ENCODE measurements around the gene ZG16.
A peak's percentile ranks its signal among the peaks of the same experiment; 100 is the strongest.
"Not testable (repeated sequence)": the region's sequence is repeated elsewhere in the genome, so short reads cannot be mapped to it uniquely, and the experiment has no call there.

ZG16 gene

GRCh38 chr16:29736764-29737163, 41.3 kb upstream of the ZG16 start:
- in situ Hi-C loops (cut with MboI; ENCODE audit: low sequenced_read_pairs, unreplicated experiment): no loop called here

GRCh38 chr16:29737713-29738112, 40.3 kb upstream of the ZG16 start:
- no peak for DNase-seq (ENCODE audit: low spot score)
- no peak for TF ChIP-seq CTCF (IDR thresholded peaks at IDR 0.05; ENCODE audit: borderline replicate concordance, control extremely low read depth, extremely low read depth, insufficient read depth, missing control alignments)
- in situ Hi-C loops (cut with MboI; ENCODE audit: low sequenced_read_pairs, unreplicated experiment): no loop called here

More at GRCh38 chr16:29736764-29737163, 41.3 kb upstream of the ZG16 start:
- DNase-seq (ENCODE audit: low spot score): no peak
- TF ChIP-seq CTCF (IDR thresholded peaks at IDR 0.05; ENCODE audit: borderline replicate concordance, control extremely low read depth, extremely low read depth, insufficient read depth, missing control alignments): no peak

DNA sequence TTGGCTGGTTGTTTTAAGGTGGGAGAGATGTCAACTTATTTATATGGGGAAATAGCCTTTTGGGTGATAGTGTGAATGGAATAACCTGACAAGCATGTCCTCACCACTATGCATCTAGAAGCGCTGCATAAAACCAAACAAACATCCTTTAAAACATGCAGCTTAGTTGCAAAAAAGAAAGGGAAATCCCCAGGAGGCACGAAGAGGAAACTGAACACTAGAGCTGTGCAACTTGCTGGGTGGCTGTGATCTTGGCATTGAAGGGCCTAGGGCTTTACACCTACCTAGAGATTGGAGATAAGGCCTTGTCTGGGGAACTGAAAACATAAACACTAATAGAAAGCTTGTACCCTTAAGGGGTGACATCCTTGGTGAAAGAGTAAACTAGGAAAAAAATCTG, 39.5 kb upstream of the ZG16 start:
- peak; percentile 66 for DNase-seq (ENCODE audit: low spot score)

GRCh38 chr16:29739927-29740629, 38.0 kb upstream of the ZG16 start:
- in situ Hi-C loops (cut with MboI; ENCODE audit: low sequenced_read_pairs, unreplicated experiment); DNase-seq (ENCODE audit: low spot score): not testable (repeated sequence)

More for the DNA sequence above, 39.5 kb upstream of the ZG16 start:
- no peak for TF ChIP-seq CTCF (IDR thresholded peaks at IDR 0.05; ENCODE audit: borderline replicate concordance, control extremely low read depth, extremely low read depth, insufficient read depth, missing control alignments)
- in situ Hi-C loops (cut with MboI; ENCODE audit: low sequenced_read_pairs, unreplicated experiment): no loop called here

GRCh38 chr16:29740630-29741015, 37.4 kb upstream of the ZG16 start:
- in situ Hi-C loops (cut with MboI; ENCODE audit: low sequenced_read_pairs, unreplicated experiment); DNase-seq (ENCODE audit: low spot score): not testable (repeated sequence)

DNA sequence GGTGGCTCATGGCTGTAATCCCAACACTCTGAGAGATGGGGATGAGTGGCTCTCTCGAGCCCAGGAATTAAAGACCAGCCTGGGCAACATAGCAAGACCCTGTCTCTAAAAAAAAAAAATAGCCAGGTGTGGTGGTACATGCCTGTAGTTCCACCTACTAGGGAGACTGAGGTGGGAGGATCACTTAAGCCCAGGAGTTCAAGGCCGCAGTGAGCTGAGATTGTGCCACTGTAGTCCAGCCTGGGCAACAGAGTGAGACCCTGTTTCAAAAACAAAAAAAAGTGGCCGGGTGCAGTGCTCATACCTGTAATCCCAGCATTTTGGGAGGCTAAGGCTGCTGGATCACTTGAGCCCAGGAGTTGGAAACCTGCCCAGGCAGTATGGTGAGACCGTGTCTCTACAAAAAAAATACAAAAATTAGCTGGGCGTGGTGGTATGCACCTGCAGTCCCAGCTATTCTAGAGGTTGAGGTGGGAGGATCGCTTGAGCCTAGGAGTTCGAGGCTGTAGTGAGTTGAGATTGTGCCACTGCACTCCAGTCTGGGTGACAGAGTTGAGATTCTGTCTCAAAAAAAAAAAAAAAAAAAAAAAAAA, 35.3 kb upstream of the ZG16 start:
- TF ChIP-seq CTCF (IDR thresholded peaks at IDR 0.05; ENCODE audit: borderline replicate concordance, control extremely low read depth, extremely low read depth, insufficient read depth, missing control alignments): no peak

DNA sequence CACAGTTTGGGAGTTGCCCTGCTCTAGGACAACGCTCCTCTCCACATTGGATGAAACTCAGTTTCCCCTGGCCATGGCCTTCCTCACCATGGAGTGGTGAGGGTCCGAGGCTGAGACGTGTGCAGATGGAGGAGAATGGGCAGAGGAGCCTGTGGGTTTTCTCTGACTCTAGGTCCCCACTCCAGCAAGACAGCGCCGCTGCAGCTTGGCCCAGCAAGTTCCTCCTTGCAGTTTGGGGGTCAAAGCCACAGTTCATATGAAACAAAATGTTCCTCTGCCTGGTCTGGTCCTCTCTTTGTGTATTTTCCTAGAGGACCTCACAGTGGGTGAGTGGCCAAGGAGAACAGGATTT, 34.6 kb upstream of the ZG16 start:
- no peak for DNase-seq (ENCODE audit: low spot score)
- in situ Hi-C loops (cut with MboI; ENCODE audit: low sequenced_read_pairs, unreplicated experiment): no loop called here
- no peak for TF ChIP-seq CTCF (IDR thresholded peaks at IDR 0.05; ENCODE audit: borderline replicate concordance, control extremely low read depth, extremely low read depth, insufficient read depth, missing control alignments)

More for the DNA sequence above, 35.3 kb upstream of the ZG16 start:
- DNase-seq (ENCODE audit: low spot score): no peak
- in situ Hi-C loops (cut with MboI; ENCODE audit: low sequenced_read_pairs, unreplicated experiment): no loop called here
